Body of pancreas (tissue), 4 donors: ENCODE data around the gene ALPI. TPM values are rescaled to one million over a fixed set of nuclear protein-coding genes. Genes with fewer than 3 reads are reported as not detected.

Experiments
- ATAC-seq: fragments of 150-250 bp; one replicate; pipeline ENCODE4 v1.9.1; 2016
- DNase-seq, 4 donors: peaks; one replicate each; pipeline ENCODE4 v3.0.0-alpha.2; 2019
- H3K27ac ChIP-seq, 4 donors: fragments of 200-600 bp; sonication (generic); 1 replicate in 3 of 4; 2 replicates in 1 of 4; pipeline versions ENCODE4 v1.5.1 to v1.6.1; 2016 to 2019; ENCODE audit warnings: mild to moderate bottlenecking in 1 of 4, mixed read lengths in 1 of 4, moderate library complexity in 1 of 4
- H3K27me3 ChIP-seq, 2 donors: fragments of 200-600 bp; sonication (generic); one replicate each; pipeline ENCODE4 v1.6.0; 2016; ENCODE audit warnings: mild to moderate bottlenecking in 1 of 2
- H3K36me3 ChIP-seq, 2 donors: fragments of 200-600 bp; sonication (generic); replicated peaks in 1 of 2; 2 replicates each; pipeline ENCODE4 v1.5.1; 2016; ENCODE audit warnings: low read depth in 2 of 2; ENCODE audit not compliant: insufficient read depth in 1 of 2
- H3K4me1 ChIP-seq: fragments of 200-600 bp; sonication (generic); one replicate; pipeline ENCODE4 v1.6.0; 2016
- H3K4me3 ChIP-seq, 2 donors: fragments of 200-600 bp; sonication (generic); 1 replicate in 1 of 2; 2 replicates in 1 of 2; pipeline ENCODE4 v1.5.1; 2016 to 2019
- H3K9me3 ChIP-seq, 3 donors: fragments of 200-600 bp; sonication (generic); 1 replicate in 2 of 3; 2 replicates in 1 of 3; pipeline ENCODE4 v1.5.1; 2016
- POLR2A ChIP-seq, 3 donors: fragments of 450-650 bp; IDR thresholded peaks; one replicate each; pipeline ENCODE4 v1.6.1; 2016; ENCODE audit warnings: antibody characterized with exemption in 3 of 3, mild to moderate bottlenecking in 2 of 3
- WGBS, 2 donors: methylation state at CpG; one replicate each; pipeline ENCODE4 v1.1.5; 2017; 5-methylcytosine and 5-hydroxymethylcytosine counted together
- intact Hi-C: fragments of 100-400 bp; cut with DNase I; formaldehyde crosslinking; loops from one replicate; pipeline ENCODE4 v1.15.1; 2023
- total RNA-seq, 2 donors: library from RNA; depleted of rRNA; stranded (reverse); fragments of >200 nt; gene quantifications; one replicate each; pipeline ENCODE4 v1.1.0, GENCODE V29; 2016
- TF ChIP-seq, protein P1 (sequence below), 7 experiments: fragments of 450-650 bp in 4 of 7; fragments of 200-600 bp in 3 of 7; sonication (generic) in 3 of 7; IDR thresholded peaks; one replicate each; pipeline ENCODE4 v1.5.1; 2016 to 2019; ENCODE audit warnings: antibody characterized with exemption in 7 of 7

The ALPI gene
- total RNA-seq, 2 donors from 2014 or later, result not detected

DNA sequence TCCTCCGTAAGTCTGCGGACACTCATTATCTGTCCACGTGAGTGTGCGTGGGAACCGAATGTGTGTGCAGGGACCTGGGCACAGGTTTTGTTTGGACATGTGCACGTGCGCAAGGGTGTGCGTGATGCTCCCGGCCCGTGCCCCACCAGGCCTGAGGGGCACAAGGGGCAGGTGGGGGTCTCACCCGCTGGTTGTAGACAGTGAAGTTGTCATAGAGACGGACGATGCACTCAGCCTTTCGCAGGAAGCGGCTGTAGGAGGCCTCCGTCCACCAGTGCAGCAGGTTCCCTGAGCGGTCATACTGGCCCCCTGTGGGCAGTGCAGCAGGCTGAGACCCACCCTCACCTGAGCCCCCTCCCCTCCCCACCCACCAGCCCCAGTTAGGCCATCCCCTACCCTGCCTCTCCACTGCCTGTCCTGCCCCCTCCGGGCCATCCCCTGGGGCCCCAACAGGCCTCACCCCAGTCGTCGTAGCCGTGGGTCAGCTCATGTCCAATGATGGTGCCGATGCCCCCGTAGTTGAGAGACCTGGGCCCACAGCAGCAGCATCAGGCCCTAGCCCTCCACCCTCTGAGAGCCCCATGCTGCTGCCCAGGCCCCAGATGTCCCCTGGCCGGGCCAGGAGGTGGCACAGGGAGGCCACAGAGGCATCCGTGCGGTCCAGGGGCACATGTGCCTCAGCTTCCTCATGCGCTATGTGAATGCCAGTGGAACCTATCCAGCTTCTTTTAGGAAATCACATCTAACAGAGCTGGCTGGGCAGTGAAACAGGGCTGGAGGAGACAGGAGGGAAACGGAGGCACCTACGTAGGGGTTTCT is 25.6 kb downstream of the ALPI start:
- H3K4me3 ChIP-seq, result no peak overlapping the region
- H3K27ac ChIP-seq, result no peak overlapping the region
- 80 to 81% methylated on average over 14 to 29 of the region's 29 CpGs for WGBS, 2 donors
- H3K9me3 ChIP-seq, result no peaks in the 10 kb centered on the region
- intact Hi-C loops, result no loop called here
- H3K27me3 ChIP-seq, result no peaks in the 10 kb centered on the region
- ATAC-seq (no peak), DNase-seq (peak in 1 of 4 donors; percentile 2)
- peaks cover 11% of the 10 kb centered on the region for H3K4me1 ChIP-seq
- TF ChIP-seq, protein P1, sequence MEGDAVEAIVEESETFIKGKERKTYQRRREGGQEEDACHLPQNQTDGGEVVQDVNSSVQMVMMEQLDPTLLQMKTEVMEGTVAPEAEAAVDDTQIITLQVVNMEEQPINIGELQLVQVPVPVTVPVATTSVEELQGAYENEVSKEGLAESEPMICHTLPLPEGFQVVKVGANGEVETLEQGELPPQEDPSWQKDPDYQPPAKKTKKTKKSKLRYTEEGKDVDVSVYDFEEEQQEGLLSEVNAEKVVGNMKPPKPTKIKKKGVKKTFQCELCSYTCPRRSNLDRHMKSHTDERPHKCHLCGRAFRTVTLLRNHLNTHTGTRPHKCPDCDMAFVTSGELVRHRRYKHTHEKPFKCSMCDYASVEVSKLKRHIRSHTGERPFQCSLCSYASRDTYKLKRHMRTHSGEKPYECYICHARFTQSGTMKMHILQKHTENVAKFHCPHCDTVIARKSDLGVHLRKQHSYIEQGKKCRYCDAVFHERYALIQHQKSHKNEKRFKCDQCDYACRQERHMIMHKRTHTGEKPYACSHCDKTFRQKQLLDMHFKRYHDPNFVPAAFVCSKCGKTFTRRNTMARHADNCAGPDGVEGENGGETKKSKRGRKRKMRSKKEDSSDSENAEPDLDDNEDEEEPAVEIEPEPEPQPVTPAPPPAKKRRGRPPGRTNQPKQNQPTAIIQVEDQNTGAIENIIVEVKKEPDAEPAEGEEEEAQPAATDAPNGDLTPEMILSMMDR (IDR thresholded peaks at IDR 0.05), result no peak
- no peak for TF ChIP-seq POLR2A (IDR thresholded peaks at IDR 0.05)
- H3K36me3 ChIP-seq, result no peaks in the 10 kb centered on the region

DNA sequence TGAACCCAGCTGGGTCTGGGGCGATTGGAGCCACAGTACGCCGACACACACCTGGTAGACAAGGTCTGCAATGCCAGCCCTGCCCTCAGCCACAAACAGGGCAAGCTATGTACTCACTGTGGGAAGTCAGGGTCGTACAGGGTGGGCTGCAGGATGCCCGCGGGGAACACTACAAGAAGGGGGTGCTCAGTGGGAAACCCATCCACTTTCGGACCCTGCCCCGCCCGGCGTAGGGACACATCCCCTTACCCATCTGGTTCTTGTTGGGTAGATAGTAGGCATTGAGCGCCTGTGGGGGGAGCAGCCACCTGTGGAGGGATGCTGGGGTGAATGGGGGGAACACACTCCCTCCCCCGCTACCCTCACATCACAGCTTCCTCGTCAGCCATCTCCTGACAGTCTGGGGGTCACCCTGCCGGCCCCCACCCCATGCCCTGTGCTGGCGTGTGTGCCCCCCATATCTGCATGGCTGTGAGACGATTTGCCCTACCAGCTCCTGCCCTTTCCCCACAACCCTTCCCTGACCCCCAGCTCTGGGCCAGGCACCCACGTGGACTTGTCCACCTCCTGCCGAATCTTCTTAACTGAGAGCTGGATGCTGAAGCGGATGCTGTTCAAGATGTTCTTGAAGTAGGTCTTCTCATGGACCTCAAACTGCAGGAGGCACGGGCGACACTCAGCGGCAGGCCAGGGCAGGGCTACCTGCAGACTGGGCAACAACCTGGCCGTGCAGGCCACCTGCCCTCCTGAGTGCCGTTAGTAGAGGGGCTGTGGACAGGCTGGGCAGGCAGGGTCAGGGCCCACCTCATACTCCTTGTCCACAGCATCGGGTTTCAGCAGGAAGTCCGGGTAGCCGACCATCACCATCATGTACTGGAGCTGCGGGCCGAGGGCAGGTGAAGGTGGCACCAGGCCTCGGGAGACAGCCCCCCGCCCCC is 26.6 kb downstream of the ALPI start:
- DNase-seq, result peak in 1 of 4 donors; percentile 5
- no peaks in the 10 kb centered on the region for H3K9me3 ChIP-seq
- intact Hi-C loops, result no loop called here
- H3K27ac ChIP-seq, result no peak overlapping the region
- TF ChIP-seq, protein P1 (IDR thresholded peaks at IDR 0.05), result no peak
- no peak for TF ChIP-seq POLR2A (IDR thresholded peaks at IDR 0.05)
- ATAC-seq, result no peak
- H3K36me3 ChIP-seq, result no peaks in the 10 kb centered on the region
- WGBS, 2 donors, result 75 to 76% methylated on average over 20 to 29 of the region's 31 CpGs
- no peak overlapping the region for H3K4me3 ChIP-seq
- H3K4me1 ChIP-seq, result peaks cover 21% of the 10 kb centered on the region
- no peaks in the 10 kb centered on the region for H3K27me3 ChIP-seq

DNA sequence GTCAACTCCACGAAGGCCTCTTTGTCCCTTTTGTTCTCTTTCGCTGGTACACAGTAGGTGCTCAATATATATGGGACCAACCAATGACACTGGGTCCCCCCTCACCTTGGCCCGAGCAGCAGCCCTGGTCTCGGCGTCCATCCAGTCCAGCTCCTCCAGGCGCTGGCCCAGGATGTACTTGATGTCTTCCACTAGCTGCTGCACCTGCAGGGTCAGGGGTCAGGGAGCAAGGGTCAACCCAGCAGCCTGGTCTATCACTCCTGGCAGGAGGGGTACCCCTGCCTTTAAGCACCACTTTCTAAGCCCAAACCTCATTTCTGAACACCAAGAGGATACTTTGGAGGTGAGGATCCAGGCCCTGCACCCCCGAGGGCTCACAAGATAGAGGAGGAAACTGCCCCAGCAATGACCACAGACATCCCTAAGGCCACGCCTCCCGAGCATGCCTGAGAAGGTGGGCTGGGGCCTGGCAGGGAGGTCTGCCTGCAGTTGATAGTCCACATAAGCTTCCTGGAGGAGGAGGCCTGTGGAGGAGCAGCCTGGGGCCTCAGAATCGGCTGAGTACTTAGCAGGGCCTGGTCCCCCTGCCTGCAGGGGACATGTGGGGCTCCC is 27.5 kb downstream of the ALPI start:
- ATAC-seq (no peak), DNase-seq (peak in 1 of 4 donors; percentile 4)
- Histone ChIP-seq H3K27ac (no peak overlapping the region), H3K27me3 (no peaks in the 10 kb centered on the region), H3K4me3 (no peak overlapping the region), H3K9me3 (no peaks in the 10 kb centered on the region), H3K36me3 (no peaks in the 10 kb centered on the region), H3K4me1 (peaks cover 21% of the 10 kb centered on the region)
- TF ChIP-seq POLR2A (IDR thresholded peaks at IDR 0.05), result no peak
- TF ChIP-seq, protein P1 (IDR thresholded peaks at IDR 0.05), result no peak
- 77 to 79% methylated on average over 4 to 10 of the region's 10 CpGs for WGBS, 2 donors
- intact Hi-C loops, result no loop called here

DNA sequence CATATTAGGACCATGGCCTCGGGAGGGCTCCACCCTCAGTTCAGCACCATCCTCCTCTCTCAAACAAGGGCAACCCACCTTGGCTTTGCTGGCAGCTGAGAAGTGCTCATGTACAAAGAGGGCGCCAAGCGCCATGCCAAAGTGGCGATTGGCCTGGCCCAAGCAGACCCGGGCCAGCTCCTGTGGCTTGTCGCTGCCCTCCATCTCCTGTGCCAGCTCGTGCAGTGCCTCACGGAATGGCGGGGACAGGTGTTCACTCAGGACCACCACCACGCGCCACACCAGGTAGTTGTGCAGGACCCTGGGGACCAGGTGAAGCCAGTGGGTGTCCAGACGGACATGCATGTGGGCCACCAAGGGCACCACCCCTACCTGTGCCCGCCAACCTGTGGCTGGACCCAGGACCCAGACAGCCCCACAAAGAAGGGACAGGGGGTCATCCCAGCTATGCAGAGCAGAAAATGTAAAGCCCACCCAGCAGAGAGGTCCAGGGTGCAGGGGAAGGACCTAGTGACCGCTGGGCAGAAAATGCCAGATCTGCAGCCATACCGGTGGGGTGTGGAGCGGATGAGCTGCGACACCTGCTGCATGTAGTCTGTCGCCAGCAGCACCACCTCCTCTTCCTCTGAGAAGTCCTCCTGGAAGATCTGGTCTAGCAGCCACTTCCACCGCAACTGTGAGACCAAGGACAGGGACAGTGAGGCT is 28.1 kb downstream of the ALPI start:
- Histone ChIP-seq H3K27ac (no peak overlapping the region), H3K9me3 (no peaks in the 10 kb centered on the region), H3K4me1 (peaks cover 21% of the 10 kb centered on the region), H3K27me3 (no peaks in the 10 kb centered on the region), H3K36me3 (no peaks in the 10 kb centered on the region), H3K4me3 (no peak overlapping the region)
- TF ChIP-seq, protein P1 (IDR thresholded peaks at IDR 0.05), result no peak
- TF ChIP-seq POLR2A (IDR thresholded peaks at IDR 0.05), result no peak
- WGBS, 2 donors, result 76 to 94% methylated on average over 3 to 17 of the region's 19 CpGs
- intact Hi-C loops, result no loop called here
- ATAC-seq (no peak), DNase-seq (peak in 2 of 4 donors; percentile 6 to 7)
